Cardiac muscle cell (in vitro differentiated cells and primary cell): ENCODE data around the gene TBC1D22B. TPM values are rescaled to one million over a fixed set of nuclear protein-coding genes. Genes with fewer than 3 reads are reported as not detected.
"Not testable (repeated sequence)": the region's sequence is repeated elsewhere in the genome, so short reads cannot be mapped to it uniquely, and the experiment has no call there.

Source experiments
- DNase-seq, 2 donors: peaks; one replicate each; pipeline versions ENCODE4 v3.0.0 to v3.0.0-alpha.2; 2010 to 2017; ENCODE audit warnings: low read depth in 1 of 2, low spot score in 1 of 2
- H3K27ac ChIP-seq: fragments of 200-600 bp; sonication (generic); 2 replicates; pipeline ENCODE4 v1.5.1; 2016
- H3K27me3 ChIP-seq: fragments of 200-600 bp; sonication (generic); 2 replicates; pipeline ENCODE4 v1.6.0; 2016; ENCODE audit warnings: control low read depth
- H3K36me3 ChIP-seq: fragments of 200-600 bp; sonication (generic); 2 replicates; pipeline ENCODE4 v1.5.1; 2016; ENCODE audit warnings: control low read depth
- H3K4me1 ChIP-seq: fragments of 200-600 bp; sonication (generic); 2 replicates; pipeline ENCODE4 v1.8.1; 2017; ENCODE audit warnings: low read depth, mild to moderate bottlenecking, mixed run types
- H3K4me3 ChIP-seq: fragments of 200-600 bp; sonication (generic); 2 replicates; pipeline ENCODE4 v1.5.1; 2016; ENCODE audit warnings: mild to moderate bottlenecking
- H3K9me3 ChIP-seq: fragments of 200-600 bp; sonication (generic); 2 replicates; pipeline ENCODE4 v1.5.1; 2017; ENCODE audit warnings: low read depth, mild to moderate bottlenecking, control low read depth
- polyA plus RNA-seq: library from polyadenylated mRNA; unstranded; fragments of >200 nt; fragmentation: Nextera tagmentation; extraction: Ambion mirVana; gene quantifications from 2 replicates; pipeline ENCODE4 v1.2.1, GENCODE V29; 2016
- total RNA-seq: library from RNA; depleted of rRNA; stranded (reverse); fragments of >200 nt; gene quantifications from 2 replicates; pipeline ENCODE4 v1.2.3, GENCODE V29; 2016
- TF ChIP-seq, protein P1 (sequence below): IDR thresholded peaks from 2 replicates; pipeline ENCODE4 v1.5.1; 2012; ENCODE audit warnings: low read depth, mild to moderate bottlenecking, low read length

The TBC1D22B gene
- total and polyA plus RNA-seq, 2 experiments from 2014 or later = 12.8 to 13.3 TPM

DNA sequence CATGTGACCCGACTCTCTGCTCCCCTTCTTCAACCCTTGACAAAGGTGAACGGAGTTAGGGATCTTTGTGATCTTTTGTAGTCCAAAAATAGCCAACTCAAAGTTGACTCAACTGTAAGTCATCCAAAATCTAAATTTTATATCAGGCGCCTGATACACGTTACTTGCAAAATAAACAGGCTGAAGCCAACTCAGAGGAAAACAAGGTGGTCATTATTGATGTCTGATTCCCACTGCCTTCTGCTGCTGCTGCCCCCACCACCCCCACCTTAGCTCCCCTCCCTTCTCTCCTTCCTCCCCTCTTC is 83.0 kb downstream of the TBC1D22B start:
- Histone ChIP-seq H3K9me3 (no peaks in the 10 kb centered on the region), H3K4me1 (no peaks in the 10 kb centered on the region), H3K27ac (no peak overlapping the region), H3K27me3 (no peaks in the 10 kb centered on the region), H3K36me3 (no peaks in the 10 kb centered on the region), H3K4me3 (no peak overlapping the region)
- no peak for DNase-seq
- TF ChIP-seq, protein P1, sequence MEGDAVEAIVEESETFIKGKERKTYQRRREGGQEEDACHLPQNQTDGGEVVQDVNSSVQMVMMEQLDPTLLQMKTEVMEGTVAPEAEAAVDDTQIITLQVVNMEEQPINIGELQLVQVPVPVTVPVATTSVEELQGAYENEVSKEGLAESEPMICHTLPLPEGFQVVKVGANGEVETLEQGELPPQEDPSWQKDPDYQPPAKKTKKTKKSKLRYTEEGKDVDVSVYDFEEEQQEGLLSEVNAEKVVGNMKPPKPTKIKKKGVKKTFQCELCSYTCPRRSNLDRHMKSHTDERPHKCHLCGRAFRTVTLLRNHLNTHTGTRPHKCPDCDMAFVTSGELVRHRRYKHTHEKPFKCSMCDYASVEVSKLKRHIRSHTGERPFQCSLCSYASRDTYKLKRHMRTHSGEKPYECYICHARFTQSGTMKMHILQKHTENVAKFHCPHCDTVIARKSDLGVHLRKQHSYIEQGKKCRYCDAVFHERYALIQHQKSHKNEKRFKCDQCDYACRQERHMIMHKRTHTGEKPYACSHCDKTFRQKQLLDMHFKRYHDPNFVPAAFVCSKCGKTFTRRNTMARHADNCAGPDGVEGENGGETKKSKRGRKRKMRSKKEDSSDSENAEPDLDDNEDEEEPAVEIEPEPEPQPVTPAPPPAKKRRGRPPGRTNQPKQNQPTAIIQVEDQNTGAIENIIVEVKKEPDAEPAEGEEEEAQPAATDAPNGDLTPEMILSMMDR = no peak

DNA sequence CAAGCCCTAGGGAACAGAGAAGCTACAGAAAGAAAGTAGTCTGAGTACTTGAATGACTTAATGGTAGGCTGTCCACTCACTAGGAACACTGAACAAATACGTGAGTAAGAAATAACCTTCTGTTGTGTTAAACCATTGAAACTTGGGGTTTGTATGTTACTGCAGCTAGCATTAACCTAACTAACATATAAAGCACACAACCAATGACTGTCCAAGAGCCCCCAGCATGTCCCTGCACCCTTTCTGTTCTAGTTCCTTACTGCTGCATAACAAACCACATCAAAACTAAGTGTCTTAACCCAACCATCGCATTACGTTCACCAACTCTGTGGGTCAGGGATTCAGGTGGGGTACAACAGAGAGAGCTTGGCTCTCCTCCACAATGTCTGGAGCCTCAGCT is 85.7 kb downstream of the TBC1D22B start:
- DNase-seq = no peak
- TF ChIP-seq, protein P1 = no peak
- H3K27me3 ChIP-seq = no peaks in the 10 kb centered on the region
- no peaks in the 10 kb centered on the region for H3K36me3 ChIP-seq
- no peaks in the 10 kb centered on the region for H3K9me3 ChIP-seq
- no peaks in the 10 kb centered on the region for H3K4me1 ChIP-seq
- no peak overlapping the region for H3K4me3 ChIP-seq
- no peak overlapping the region for H3K27ac ChIP-seq

DNA sequence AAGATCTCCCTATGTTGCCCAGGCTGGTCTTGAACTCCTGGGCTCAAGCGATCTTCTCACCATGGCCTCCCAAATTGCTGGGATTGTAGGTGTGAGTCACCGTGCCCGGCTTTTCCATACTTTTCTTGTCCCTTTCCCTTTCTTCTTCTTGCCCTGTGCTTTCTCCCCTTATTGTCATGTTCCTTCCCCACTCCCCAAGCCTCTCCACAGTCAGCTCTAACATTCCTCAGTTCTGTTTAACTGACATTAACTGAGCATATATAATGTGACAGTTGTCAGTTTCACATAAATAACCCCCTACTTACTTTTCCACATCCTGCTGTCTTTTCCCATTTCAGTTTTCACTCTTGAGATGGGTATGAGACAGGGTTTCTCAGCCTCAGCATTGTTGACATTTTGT is 86.7 kb downstream of the TBC1D22B start:
- H3K27ac ChIP-seq = no peak overlapping the region
- no peaks in the 10 kb centered on the region for H3K36me3 ChIP-seq
- TF ChIP-seq, protein P1 = no peak
- no peaks in the 10 kb centered on the region for H3K4me1 ChIP-seq
- no peaks in the 10 kb centered on the region for H3K27me3 ChIP-seq
- H3K9me3 ChIP-seq = no peaks in the 10 kb centered on the region
- H3K4me3 ChIP-seq = no peak overlapping the region
- no peak for DNase-seq

DNA sequence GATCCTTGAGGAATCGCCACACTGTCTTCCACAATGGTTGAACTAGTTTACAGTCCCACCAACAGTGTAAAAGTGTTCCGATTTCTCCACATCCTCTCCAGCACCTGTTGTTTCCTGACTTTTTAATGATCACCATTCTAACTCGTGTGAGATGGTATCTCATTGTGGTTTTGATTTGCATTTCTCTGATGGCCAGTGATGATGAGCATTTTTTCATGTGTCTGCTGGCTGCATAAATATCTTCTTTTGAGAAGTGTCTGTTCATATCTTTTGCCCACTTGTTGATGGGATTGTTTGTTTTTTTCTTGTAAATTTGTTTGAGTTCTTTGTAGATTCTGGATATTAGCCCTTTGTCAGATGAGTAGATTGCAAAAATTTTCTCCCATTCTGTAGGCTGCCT is 88.2 kb downstream of the TBC1D22B start:
- not testable (repeated sequence) for H3K27ac ChIP-seq, H3K4me1 ChIP-seq, H3K9me3 ChIP-seq, DNase-seq, H3K27me3 ChIP-seq, H3K36me3 ChIP-seq, H3K4me3 ChIP-seq

DNA sequence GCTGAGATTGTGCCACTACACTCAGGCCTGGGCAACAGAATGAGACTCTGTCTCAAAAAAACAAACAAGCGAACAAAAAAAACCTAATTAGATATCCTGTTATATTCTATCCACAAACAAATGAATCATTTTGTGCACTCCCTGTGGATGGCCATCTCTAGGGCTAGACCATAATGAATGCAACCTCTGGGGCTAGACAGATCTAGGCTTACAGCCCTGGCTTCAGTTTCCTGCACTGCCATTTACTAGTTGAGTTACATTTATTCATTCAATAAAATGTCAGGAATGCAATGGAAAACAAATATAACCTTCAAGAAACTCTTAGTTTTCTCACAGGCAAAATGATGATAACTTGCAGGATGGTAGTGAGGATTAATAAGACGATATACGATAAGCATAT is 89.6 kb downstream of the TBC1D22B start:
- no peaks in the 10 kb centered on the region for H3K9me3 ChIP-seq
- H3K4me1 ChIP-seq = no peaks in the 10 kb centered on the region
- no peaks in the 10 kb centered on the region for H3K27me3 ChIP-seq
- H3K27ac ChIP-seq = no peak overlapping the region
- TF ChIP-seq, protein P1 = no peak
- no peak overlapping the region for H3K4me3 ChIP-seq
- no peaks in the 10 kb centered on the region for H3K36me3 ChIP-seq
- no peak for DNase-seq

DNA sequence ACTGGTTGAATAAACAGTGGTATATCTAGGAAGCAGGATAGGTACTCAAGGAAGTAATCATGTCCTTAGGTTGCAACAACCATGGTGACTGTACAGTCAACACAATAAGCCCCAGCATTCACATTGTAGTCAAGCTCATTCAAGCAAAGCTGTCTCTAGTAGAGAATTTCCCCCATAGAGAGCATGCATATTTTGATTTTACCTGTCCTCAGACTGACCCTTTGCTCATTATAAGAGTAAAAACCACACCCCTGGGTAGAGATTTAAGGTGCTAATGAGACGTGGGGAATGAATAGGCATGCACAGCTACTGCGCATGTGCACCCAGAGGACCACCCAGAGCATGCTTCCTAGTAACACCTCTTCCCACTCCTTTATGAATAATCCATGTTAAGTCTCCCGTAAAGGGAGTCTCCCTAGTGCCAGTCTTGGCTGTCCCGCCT is 90.1 kb downstream of the TBC1D22B start:
- DNase-seq = no peak

More for the DNA sequence above, 90.1 kb downstream of the TBC1D22B start:
- TF ChIP-seq, protein P1 = no peak
- no peak overlapping the region for H3K27ac ChIP-seq
- no peak overlapping the region for H3K4me3 ChIP-seq
- no peaks in the 10 kb centered on the region for H3K27me3 ChIP-seq
- no peaks in the 10 kb centered on the region for H3K36me3 ChIP-seq
- H3K4me1 ChIP-seq = no peaks in the 10 kb centered on the region
- no peaks in the 10 kb centered on the region for H3K9me3 ChIP-seq
